Measurements from ENCODE around the gene KIAA1614.
"Not testable (repeated sequence)": the region's sequence is repeated elsewhere in the genome, so short reads cannot be mapped to it uniquely, and the experiment has no call there.

The KIAA1614 gene

DNA sequence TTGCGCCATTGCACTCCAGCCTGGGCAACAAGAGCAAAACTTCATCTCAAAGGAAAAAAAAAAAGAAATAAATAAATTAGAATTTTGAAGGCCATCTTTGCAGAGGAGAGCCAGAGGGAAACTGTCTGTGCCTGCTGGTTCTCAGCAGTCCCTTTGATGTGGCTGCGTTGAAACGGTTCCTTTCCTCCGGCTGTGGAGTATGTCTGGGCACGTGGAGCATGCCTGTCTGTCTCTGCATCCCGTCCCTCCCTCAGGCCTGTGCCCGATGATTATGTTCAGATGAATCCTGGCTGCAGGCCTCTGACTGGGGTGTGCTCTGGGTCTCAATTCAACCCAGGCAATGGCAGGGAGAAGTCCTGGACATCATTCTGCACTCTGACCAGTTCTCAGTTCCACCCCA is 33.4 kb downstream of the KIAA1614 start:
- DNase-seq (ENCODE audit: low read depth), result no peak

DNA sequence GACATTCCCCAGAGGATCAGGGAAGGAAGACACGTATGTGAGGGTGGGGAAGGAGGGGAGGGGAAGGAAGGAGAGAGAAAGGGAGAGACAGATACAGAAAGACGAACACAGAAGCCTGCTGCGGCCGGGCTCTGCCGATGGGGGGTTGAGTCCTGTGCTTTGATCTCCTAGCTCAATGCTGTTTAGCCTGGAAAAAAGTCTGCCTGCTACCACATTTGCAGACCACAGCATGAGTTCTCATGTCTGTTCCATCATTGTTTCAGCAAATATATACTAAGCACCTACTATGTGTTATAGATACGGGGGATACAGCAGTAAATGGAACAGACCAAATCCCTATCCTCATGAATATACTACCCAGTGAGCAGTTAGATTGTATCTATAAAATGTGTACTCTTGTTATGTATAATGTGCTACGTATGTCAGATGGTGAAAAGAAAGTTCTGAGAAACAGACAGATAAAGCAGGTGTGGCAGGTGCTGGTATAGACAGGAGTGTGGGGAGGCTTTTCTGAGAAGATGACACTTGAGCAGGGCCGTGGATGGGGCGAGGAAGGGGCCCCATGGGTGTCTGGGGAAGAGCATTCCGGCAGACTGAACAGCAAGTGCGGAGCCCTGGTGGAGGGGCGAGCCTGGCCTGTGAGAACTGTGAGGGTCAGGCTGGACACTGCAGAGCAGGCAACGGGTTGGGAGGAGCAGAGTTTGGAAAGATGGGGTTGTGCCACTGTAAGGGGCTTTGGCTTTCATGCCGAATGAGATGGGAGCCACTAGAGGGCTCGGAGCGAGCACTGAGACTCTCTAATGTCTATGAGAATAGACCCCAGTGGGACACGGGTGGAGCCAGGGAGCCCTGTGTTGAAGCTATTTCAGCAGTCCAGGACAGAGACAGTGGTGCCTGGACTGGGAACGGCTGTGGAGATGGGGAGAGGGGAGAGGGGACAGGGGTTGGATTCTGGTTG is 34.1 kb downstream of the KIAA1614 start:
- no peak for DNase-seq (ENCODE audit: low read depth)

DNA sequence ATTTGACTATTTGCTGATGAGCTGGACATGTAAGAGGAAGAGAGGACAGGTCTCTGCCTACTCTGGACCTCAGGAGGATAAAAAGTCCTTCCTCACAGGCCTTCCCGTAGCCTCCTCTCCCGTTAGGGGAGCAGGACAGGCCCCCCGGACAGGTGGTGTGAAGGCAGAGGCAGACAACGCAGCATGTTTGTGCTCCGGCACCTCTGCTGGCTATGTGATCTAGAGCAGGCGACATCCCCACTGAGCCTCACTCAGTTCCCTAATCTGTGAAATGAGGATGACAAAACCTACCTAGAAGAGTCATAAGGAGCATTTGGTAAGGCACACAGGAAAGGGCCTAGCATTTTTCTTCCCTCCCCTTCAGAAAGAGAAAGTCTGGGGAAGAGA is 34.8 kb downstream of the KIAA1614 start:
- DNase-seq (ENCODE audit: low read depth), result no peak

DNA sequence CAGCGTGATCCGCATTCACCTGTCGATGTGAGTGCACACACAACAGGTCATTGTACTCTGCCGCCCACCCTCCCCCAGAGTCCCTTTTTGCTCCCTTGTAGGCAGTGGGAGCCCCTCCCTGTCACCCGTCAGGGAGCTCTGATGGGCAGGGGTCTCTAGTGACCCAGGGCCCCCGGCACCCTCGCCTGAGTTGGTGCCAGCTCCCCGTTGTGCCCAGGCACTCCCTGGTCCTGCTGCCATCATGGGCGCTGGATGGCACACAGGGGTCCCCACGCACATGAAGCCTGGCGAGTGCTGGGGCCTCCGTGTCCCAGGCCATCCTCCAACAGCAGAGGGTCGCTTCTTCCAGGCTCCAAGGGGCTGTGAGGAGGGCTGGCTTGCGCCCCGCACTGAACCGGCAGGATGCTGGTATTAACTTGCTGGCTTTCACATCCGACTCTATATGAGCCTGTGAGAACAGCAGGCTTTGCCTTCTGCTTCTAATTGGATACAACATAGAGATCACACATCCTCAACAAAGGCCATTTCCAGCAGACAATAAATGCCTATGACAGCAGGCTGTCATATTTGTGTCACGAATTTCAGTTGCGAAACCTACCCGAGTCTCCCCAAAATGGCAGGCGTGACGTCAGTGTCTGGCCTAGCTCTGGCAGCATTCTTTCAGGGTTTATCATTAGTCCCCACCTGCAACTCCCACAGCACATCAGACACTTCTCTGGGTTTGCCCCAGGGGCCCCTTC is 35.4 kb downstream of the KIAA1614 start:
- no peak for DNase-seq (ENCODE audit: low read depth)

DNA sequence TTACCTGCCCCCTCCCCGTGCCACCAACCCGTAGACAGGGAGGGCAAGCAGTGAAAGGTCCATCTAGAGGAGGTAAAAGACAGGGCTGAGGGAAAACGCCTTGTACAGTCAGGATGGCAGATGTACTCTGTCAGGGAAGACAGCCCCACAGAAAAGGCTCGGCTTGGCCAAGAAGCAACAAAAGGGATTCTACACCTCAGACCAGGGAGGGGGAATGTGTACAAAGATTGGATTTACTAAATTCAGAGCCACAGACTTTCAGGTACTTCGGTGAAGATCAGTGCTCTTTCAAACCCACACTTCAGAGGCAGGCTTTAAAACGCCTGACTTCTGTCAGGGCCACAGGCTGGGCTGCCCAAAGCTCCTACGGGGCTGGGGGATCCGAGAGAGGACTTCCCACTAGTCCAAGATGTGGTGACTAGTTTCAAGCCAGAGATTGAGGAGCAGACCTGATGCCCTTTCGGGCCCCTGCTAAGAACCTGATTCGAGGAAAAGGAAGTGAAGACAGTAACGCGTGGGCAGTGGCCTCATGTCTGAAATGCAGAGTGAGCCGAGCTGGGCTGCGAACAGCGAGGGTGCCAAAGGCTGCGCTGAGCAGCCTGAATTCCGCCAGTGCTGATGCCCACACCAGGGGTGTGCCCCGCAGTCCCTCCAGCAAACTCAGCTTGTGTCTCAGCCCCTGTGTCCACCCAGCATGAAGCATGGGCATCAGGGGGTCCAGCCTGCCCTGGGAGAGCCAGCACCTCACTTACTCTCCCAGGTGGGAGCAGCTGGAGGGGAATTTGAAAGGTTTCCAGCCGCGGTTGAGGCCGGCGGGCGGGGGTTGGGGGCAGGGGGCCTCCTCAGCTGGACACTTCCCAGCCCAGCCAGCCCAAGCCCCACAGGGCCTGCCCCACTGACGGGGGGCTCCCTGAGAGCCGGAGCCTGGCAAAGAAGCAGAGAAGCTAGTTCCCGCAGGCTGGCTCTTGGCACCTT is 36.2 kb downstream of the KIAA1614 start:
- DNase-seq (ENCODE audit: low read depth), result no peak

DNA sequence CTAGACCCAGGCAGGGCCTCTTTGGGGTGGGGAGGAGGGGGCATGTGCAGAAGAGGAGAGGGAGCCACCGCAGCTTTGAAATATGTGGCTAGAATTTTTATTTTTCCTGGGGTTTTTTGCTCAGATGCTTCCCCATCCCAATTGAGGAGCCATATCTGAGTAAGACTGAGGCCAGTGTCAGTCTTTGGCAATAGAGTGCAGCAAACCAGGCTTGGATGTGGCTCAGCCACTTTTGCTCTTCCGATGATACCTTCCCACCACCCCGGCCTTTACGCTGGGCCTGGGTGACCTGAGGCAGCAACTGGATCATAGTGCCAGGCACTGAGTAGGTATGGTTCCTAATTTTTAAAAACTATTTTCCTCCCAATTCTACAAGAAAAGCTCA is 36.9 kb downstream of the KIAA1614 start:
- DNase-seq (ENCODE audit: low read depth), result no peak

DNA sequence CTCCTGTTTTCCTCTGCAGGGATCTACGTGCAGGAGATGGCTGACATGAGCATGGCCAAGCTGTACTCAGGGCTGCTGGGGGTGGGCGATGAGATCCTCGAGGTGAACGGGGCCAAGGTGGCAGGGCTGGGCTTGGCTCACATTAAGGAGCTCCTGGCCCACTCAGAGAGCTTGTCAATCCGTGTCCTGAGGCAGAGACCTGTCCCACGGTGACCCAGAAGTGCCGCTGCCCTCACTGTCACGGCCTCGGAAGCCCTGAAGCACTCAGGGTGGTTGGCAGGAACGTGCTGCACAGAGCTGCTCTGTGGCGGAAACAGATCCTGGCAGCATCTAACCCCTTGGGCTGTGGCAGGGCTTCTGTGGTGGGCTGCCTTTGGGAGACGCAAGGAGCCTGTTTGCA is 37.6 kb downstream of the KIAA1614 start:
- DNase-seq (ENCODE audit: low read depth), result no peak

DNA sequence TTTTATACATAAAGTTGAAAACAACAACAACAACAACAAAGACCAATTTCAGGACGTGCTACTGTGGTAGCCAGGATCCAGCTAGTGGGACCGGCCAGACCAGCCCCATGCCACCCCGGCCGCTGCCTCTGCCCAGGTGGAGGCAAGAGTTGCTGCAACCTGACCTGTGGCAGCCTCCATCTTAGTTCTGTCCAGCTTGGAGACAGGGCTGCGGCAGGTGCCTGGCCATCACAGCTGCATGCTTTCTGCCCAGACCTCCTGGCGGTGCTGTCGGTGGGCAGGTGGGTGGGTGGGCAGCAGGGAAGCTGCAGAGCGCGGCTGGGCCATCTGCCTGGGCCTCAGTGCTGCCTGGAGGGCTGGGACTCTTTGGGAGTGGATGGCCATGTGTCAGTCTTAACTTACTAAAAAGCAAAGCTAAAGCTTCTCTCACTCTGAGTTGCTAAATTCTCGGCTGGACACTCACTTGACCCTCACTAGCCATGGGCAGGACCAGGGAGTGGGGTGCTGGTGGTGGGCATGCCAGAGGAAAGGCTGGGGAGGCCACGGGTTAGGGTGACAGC is 38.6 kb downstream of the KIAA1614 start:
- no peak for DNase-seq (ENCODE audit: low read depth)

DNA sequence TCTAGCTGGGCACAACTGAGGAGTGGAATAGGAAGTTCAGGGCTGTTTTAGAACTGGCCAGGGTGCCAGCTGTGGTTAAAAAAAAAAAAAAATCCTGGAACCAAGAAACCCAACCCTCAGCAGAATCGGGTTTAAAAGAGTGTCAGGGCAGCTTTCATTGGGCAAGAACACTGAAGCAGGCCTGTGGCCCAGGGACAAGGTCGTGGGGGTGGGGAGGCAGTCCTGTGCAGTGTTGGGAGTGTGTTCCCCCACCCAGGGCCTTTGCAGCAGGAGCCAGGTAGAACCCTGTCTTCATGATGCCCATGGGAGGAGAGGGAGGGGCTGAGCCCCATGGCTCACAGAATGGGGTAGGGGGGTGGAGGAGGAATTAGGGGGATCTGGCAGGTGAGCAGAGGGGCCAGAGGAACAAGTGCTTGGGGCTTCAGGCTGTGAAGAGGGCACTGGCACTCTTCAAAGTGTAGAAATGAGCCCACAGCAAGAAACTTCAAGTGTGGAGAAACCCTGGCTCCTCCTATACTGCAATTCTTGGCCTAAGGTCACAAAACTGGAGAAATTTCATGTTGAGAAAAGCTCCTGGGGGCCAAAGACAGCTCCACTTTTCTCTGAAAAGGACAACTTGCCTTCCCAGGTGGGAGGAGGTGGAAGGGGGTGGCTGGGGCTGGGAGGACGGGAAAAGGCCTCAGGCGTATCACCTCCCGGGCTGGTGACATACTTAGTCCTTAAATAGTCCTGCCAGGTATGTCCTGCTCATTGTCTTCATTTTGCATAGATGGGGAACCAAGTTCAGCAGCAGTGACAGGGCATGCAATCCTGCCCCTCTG is 39.3 kb downstream of the KIAA1614 start:
- DNase-seq (ENCODE audit: low read depth), result no peak

DNA sequence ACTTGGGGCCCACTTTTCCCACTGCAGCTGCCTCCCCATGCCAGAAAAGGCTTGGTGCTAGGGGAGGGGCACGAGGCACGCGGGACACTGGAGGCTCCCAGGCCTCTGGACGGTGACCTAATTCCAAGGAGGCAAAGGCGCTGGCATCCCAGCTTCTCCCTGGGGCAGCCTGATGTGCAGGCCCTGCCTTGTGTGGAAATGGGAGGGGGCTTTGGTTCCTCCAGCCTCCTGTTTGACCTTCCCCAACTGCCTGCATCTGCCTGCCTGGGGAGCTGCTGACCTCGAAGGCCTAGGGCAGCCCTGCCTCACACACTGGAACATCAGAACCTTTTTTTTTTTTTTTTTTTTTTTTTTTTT is 39.9 kb downstream of the KIAA1614 start:
- DNase-seq (ENCODE audit: low read depth), result no peak

DNA sequence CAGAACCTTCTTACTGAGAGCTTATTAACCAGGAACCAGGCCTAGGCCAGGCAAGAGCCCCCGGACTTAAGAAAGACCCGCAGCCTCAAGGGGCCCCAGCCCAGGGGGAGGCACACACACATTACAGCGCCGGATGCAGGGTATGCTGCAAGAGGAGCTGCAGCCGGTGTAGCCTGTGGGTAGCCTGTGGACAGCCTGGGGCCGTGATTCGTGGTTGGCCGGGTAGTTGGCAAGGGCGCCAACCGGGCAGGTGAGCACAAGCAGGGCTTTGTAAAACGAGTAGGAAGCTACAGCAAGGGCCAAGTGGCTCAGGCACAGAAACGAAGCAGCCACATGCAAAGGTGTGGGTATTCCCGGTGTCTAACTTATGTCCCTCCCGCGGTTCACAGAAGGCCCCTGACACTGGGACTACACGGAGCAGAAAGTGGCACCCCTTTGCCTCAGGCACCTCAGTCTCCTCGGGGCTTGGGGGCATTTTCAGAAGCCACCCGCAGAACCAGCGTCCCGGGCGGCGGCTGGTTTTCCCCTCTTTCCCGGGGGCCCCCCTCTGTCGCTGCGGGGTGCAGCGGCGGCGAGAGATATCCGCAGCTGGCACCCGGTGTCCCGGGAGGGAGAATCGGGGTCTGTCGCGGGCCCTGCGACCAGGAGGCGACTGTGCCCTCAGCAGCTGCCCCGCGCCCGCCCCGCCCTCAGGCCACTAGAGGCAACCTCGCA is 40.8 kb downstream of the KIAA1614 start:
- DNase-seq (ENCODE audit: low read depth), result no peak

DNA sequence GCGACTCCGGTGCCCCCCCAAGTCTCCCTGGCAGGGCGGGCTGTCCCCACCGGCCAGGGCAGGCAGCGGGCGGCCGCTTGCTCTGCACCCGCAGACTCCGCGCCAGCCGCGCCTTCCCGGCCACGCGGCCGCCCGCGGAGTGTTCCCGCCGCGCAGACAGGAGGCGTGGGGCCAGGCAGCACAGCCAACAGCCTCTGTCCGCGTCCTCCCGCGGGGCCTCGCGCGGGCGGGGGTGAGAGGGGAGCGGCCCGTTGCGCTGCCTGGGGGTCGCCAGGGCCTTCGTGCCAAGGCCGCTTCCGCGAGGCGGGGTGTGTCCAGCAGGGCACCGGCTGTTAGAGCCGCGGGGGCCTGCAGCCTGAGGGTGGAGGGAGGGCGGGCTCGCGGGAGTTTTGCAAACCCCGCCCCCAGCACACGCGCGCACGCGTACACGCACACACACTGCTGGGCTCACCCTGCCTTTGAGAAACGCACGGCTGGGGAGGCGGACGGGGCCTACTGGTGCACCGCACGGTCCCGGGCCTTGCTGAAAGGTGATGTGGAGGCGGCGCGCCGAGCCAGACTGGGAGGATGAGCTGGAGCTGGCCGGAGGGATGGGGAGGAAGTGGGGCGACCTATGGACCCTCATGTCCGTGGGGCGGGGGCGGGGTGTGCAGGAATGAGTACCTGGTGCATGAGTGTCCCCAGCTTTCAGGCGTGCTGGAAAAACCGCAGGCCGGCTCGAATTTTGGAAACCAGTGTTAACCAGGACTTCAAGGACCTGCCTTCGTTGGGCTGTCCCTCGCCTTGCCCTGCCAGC is 41.5 kb downstream of the KIAA1614 start:
- peak; percentile 38 for DNase-seq (ENCODE audit: low read depth)

DNA sequence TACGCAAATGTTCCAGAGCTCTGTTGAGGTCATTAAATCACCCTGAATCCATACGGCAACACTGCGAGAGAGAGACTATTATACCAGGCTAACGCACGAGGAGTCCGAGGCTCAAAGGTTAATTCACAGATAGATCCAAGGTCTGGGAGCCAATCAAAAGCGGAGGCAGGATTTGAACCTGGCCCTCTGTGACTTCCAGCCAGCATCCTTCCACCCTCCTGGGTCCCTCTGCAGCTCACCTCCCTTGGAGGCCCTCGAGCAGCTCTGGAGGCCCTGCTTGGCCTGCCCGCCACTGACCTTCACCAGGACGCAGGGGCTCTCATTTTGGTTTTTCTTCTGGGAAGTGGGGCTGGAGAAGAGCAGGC is 42.1 kb downstream of the KIAA1614 start:
- no peak for DNase-seq (ENCODE audit: low read depth)

DNA sequence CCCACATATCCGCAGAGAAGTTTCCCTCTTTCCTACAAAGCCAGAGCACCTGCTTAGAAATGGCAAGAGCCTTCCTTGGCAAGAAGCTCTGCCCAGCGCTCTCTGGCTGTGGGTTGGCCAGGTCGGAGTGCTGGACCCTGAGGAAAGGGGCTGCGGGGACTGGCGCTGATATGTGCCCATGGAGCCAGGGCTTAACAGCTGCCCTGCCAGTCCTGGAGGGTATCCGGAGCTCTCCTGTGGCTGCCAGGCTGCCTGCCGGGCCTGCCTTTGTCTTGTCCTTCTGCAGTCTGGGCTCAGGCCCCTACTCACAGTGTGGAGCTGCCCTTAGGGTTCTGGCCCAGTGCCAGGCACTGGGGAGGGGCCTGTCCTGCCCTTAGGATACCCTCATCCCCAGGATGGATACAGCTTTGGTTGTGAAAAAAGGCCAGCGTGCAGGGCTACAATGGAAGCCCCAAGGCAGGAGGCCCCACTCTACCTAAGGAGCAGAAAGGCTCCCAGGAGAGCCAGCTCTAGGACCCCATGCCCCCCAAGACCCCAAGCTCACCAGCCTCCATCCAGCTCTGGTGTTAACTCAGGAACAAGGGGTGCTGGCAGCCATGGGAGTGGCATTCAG is 43.4 kb downstream of the KIAA1614 start:
- no peak for DNase-seq (ENCODE audit: low read depth)

DNA sequence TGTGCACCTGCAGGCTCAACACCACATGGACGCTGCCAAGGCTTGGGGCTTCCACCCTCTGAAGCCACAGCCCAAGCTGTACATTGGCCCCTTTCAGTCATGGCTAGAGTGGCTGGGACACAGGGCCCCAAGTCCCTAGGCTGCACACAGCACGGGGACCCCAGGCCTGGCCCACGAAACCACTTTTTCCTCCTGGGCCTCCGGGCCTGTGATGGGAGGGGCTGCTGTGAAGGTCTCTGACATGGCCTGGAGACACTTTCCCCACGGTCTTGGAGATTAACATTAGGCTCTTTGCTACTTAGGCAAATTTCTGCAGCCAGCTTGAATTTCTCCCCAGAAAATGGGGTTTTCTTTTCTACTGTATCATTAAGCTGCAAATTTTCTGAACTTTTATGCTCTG is 46.9 kb downstream of the KIAA1614 start:
- not testable (repeated sequence) for DNase-seq (ENCODE audit: low read depth)

DNA sequence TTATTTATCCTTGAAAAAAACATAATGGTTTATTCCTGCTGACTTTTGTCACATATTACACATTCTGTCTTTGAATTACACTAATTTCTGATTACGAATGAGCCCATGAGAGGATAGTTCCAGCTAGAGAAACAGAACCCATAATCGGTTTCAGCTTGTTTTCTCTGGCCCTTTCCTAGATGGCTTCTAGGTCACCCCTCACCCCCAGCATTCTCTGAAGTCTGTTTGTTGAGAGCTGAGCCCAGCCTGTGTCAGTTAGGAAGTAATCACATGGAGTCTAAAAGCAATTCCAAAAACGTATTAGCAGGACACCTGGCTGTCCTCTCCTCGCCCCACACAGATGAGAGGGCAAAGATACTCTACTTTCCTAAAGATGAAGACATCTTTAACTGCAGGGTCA is 48.9 kb downstream of the KIAA1614 start:
- no peak for DNase-seq (ENCODE audit: low read depth)

DNA sequence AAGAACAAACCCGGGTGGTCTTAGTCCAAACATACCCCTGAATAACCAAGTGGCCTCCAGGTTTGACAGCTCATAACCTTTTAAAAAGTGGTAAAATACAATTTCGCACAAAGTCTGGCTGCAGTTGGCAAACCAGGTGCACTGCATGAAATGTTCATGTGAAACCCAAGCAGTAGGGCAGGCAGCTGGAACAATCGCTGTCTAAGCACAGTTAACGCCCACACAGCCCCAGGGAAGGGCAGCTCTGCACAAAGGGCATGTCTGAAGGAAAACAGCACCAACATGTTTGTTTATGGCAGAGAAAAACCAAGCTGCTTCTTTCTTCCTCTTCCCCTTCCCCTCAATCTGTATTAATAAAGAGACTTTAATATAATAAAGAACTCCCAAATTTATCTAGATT is 49.5 kb downstream of the KIAA1614 start:
- no peak for DNase-seq (ENCODE audit: low read depth)

DNA sequence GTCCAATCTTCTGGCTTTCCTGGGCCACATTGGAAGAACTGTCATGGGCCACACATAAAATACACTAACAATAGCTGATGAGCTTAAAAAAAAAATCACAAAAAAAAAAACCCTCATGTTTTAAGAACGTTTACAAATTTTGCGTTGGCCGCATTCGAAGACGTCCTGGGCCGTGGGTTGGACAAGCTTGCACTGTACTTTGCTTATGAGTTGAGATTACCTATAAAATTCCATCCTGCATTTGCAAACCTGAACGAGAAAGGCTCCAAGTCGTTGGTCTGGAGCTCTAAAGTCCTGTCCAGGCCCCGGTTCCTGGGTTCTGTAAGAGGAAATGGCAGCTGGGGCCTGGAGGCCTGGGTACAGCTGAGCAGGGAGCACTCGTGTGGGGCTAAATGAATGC is 51.4 kb downstream of the KIAA1614 start:
- no peak for DNase-seq (ENCODE audit: low read depth)

DNA sequence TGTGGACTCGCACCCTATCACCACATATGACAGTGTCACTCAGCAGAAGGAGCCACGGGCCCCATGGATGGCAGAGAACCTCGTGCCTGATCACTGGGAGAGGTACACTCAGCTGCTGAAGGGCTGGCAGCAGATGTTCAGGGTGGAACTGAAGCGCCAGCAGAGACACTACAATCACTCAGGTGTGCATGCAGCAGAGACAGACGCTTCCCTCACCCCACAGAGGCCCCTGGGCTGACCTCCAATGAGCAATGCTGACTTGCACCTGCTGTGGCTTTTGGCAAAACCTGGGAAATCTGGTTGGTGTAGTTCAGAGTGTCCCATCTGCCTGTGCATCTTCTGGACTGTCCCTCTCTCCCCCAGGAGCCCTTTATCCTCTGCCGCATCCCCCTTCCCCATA is 51.9 kb downstream of the KIAA1614 start:
- no peak for DNase-seq (ENCODE audit: low read depth)

All from T follicular helper cell (primary cell).